Cardiac fibroblast (primary cell): Measurements from ENCODE around the gene TTF1.

Source experiments
- DNase-seq, 2 donors: peaks; one replicate each; pipeline versions ENCODE4 v3.0.0 to v3.0.0-alpha.2; 2010; ENCODE audit warnings: low read depth in 2 of 2
- H3K4me3 ChIP-seq, 2 donors: replicated peaks in 1 of 2; 1 replicate in 1 of 2; 2 replicates in 1 of 2; pipeline ENCODE4 v1.5.1; 2011; ENCODE audit warnings: low read depth in 2 of 2, low read length in 2 of 2, mild to moderate bottlenecking in 2 of 2, moderate library complexity in 1 of 2
- TF ChIP-seq, protein P1 (sequence below): IDR thresholded peaks from one replicate; pipeline ENCODE4 v1.5.1; 2011; ENCODE audit warnings: low read depth, mild to moderate bottlenecking, low read length, inconsistent platforms

The TTF1 gene

DNA sequence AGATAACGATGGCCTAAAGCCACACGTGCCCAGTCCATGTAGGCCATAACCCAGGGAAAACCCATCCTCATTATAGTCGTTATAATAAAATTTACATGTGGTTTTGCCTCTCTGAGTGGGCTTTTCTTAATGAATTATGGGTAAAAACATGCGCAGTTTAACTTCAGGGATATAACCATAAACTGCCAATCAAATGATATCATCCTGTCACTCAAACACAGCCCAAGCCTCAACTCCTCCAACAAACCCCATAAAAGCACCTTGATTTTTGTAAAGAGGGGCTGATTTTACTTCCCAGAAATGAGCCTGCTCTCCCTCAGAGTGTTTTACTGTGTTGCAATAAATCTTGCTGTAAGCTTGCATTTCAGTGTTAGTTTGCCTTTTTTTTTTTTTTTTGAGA lies 36.0 kb downstream of the TTF1 start:
- TF ChIP-seq, protein P1, sequence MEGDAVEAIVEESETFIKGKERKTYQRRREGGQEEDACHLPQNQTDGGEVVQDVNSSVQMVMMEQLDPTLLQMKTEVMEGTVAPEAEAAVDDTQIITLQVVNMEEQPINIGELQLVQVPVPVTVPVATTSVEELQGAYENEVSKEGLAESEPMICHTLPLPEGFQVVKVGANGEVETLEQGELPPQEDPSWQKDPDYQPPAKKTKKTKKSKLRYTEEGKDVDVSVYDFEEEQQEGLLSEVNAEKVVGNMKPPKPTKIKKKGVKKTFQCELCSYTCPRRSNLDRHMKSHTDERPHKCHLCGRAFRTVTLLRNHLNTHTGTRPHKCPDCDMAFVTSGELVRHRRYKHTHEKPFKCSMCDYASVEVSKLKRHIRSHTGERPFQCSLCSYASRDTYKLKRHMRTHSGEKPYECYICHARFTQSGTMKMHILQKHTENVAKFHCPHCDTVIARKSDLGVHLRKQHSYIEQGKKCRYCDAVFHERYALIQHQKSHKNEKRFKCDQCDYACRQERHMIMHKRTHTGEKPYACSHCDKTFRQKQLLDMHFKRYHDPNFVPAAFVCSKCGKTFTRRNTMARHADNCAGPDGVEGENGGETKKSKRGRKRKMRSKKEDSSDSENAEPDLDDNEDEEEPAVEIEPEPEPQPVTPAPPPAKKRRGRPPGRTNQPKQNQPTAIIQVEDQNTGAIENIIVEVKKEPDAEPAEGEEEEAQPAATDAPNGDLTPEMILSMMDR, result no peak
- no peak for DNase-seq
- H3K4me3 ChIP-seq, result no peak overlapping the region

DNA sequence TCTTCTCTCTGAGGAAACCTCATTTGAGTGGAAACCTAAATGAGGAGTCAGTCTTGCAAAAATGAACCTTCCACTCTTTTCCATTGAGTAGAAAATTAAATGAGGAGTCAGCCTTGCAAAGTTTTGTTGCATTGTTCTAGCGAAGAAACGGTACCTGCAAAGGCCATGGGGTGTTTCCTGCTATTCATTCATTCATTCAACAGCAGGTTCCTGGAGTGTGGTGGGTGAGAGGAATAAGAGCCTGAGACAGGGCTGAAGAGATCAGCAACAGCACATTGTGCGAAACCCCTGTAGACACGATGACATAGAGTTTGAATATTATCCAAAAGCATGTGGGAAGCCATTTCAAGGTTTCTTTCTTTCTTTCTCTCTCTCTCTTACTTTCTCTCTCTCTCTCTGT lies 37.2 kb downstream of the TTF1 start:
- DNase-seq, result no peak
- TF ChIP-seq, protein P1, result no peak

DNA sequence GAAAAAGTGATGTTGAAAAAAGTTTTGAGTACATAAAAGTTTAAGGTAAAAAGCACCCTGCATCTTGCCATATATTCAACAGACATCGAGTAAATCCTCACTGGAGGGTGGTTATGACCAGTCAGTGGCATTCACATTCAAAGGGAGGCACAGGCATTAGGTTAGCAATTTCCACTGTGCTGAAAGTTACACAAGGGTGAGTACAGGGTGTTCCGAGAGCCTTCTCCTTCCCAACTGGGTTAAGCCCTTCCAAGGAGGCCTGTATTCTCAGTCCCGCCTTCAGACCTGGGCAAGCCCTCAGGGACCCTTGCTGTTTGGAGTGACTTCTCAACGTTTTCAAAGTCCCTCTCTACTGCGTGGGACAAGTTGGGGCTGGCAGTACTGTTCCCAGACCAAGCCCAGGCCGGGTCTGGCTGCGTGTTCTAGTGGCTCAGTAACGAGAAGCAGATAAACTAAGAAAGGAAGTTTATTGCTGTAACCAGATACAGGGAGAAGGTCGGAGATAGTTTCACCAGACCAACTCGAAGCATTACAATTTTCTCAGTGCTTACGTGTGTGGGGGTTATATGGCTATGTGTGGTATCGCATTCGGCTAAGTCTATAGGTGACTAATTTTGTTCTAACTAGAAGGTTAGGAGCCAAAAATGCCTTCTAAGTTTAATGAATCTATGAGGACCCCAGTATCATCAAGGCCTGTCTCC lies 38.9 kb downstream of the TTF1 start:
- no peak overlapping the region for H3K4me3 ChIP-seq
- DNase-seq, result no peak
- TF ChIP-seq, protein P1, result no peak

More for the DNA sequence above, 37.2 kb downstream of the TTF1 start:
- no peak overlapping the region for H3K4me3 ChIP-seq

DNA sequence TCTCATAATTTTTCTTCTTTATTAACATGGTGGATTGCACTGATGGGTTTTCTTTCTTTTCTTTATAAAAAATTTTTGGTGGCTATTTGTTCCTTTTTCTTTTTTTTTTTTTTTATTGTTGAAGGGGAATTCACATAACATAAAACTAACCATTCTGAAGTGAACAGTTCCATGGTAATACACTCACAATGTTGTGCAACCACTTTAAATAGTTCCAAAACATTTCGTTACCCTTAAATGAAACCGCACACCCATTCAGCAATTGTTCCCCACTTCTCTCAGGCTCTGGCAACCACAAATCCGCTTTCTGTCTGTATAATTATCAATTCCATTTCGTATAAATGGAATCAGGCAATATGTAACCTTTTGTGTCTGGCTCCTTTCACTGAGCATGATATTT lies 40.2 kb downstream of the TTF1 start:
- TF ChIP-seq, protein P1, result no peak
- no peak overlapping the region for H3K4me3 ChIP-seq
- no peak for DNase-seq

DNA sequence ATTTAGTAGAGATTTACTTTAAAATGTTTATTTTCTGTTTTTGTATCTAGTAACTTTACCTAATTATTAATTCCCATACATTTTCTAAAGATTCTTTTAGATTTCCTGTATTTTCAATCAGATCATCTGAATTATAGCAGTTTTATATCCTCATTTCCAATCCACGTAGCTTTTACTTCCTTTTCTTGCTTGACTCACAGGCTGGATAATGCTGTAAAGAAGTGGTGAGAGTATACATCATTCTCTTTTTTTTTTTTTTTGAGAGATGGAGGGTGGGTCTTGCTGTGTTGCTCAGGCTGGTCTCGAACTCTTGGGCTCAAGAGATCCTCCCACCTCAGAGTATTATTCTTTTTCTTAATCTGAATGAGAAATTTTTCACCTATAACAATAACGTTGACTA lies 40.7 kb downstream of the TTF1 start:
- TF ChIP-seq, protein P1, result no peak
- DNase-seq, result no peak
- H3K4me3 ChIP-seq, result no peak overlapping the region

DNA sequence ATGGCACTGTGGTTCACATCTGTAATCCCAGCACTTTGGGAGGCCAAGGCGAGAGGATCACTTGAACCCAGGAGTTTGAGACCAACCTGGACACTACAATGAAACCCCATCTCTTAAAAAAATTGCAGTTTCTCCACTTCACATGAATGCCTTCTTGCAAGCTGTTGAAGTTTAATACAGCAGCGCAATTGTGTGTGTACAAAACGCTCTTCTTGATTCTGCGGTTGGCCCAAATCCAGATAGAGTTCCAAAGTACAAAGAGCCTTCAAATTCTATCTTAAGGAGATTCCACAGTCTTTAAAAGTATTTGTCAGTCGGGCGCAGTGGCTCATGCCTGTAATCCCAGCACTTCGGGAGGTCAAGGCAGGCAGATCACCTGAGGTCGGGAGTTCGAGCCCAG lies 42.6 kb downstream of the TTF1 start:
- DNase-seq, result no peak
- TF ChIP-seq, protein P1, result no peak
- H3K4me3 ChIP-seq, result no peak overlapping the region

DNA sequence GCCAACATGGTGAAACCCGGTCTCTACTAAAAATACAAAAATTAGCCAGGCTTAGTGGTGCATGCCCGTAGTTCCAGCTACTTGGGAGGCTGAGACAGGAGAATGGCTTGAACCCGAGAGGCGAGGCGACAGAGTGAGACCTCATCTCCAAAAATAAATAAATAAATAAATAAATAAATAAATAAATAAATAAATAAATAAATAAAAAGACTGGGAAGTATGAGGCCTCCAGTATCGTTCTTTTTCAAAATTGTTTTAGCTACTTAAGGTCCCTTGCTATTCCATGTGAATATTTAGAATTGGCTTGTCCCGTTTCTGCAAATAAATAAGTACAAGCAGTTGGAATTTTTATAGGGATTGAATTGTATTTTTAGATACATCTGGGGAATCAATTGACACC lies 48.9 kb downstream of the TTF1 start:
- TF ChIP-seq, protein P1, result no peak
- no peak for DNase-seq
- H3K4me3 ChIP-seq, result no peak overlapping the region
